ENCODE results near the gene ALK.

The ALK gene

GRCh38 chr2:29482348-29482747 is 439.0 kb downstream of the ALK start:
- TF ChIP-seq CTCF (IDR thresholded peaks at IDR 0.05; ENCODE audit: control insufficient read depth, insufficient read depth, low read depth, low read length, missing control alignments) = no peak
- no peak overlapping the region for H3K4me3 ChIP-seq (ENCODE audit: control insufficient read depth, low read depth, low read length)
- DNase-seq (ENCODE audit: low read depth) = no peak

- no peak for DNase-seq (ENCODE audit: low read depth)
- TF ChIP-seq CTCF (IDR thresholded peaks at IDR 0.05; ENCODE audit: control insufficient read depth, insufficient read depth, low read depth, low read length, missing control alignments) = no peak
- H3K4me3 ChIP-seq (ENCODE audit: control insufficient read depth, low read depth, low read length) = no peak overlapping the region
Observed at GRCh38 chr2:29481313-29481712, 440.1 kb downstream of the ALK start.

GRCh38 chr2:29480426-29480825 is 441.0 kb downstream of the ALK start:
- DNase-seq (ENCODE audit: low read depth) = no peak
- no peak for TF ChIP-seq CTCF (IDR thresholded peaks at IDR 0.05; ENCODE audit: control insufficient read depth, insufficient read depth, low read depth, low read length, missing control alignments)

GRCh38 chr2:29479401-29479800 is 442.0 kb downstream of the ALK start:
- no peak for DNase-seq (ENCODE audit: low read depth)
- no peak overlapping the region for H3K4me3 ChIP-seq (ENCODE audit: control insufficient read depth, low read depth, low read length)
- no peak for TF ChIP-seq CTCF (IDR thresholded peaks at IDR 0.05; ENCODE audit: control insufficient read depth, insufficient read depth, low read depth, low read length, missing control alignments)

More at GRCh38 chr2:29480426-29480825, 441.0 kb downstream of the ALK start:
- no peak overlapping the region for H3K4me3 ChIP-seq (ENCODE audit: control insufficient read depth, low read depth, low read length)

GRCh38 chr2:29478641-29479040 is 442.7 kb downstream of the ALK start:
- TF ChIP-seq CTCF (IDR thresholded peaks at IDR 0.05; ENCODE audit: control insufficient read depth, insufficient read depth, low read depth, low read length, missing control alignments) = no peak
- no peak overlapping the region for H3K4me3 ChIP-seq (ENCODE audit: control insufficient read depth, low read depth, low read length)
- no peak for DNase-seq (ENCODE audit: low read depth)

- H3K4me3 ChIP-seq (ENCODE audit: control insufficient read depth, low read depth, low read length) = no peak overlapping the region
- TF ChIP-seq CTCF (IDR thresholded peaks at IDR 0.05; ENCODE audit: control insufficient read depth, insufficient read depth, low read depth, low read length, missing control alignments) = no peak
- no peak for DNase-seq (ENCODE audit: low read depth)
Observed at GRCh38 chr2:29477186-29477585, 444.2 kb downstream of the ALK start.

GRCh38 chr2:29475499-29475898 is 445.9 kb downstream of the ALK start:
- DNase-seq (ENCODE audit: low read depth) = no peak
- no peak for TF ChIP-seq CTCF (IDR thresholded peaks at IDR 0.05; ENCODE audit: control insufficient read depth, insufficient read depth, low read depth, low read length, missing control alignments)
- H3K4me3 ChIP-seq (ENCODE audit: control insufficient read depth, low read depth, low read length) = no peak overlapping the region

All from AG09309 (cell line).